Measurements from ENCODE around the gene FAAP20.

FAAP20 gene

GRCh38 chr1:2210084-2210653, 15.6 kb upstream of the FAAP20 start:
- no peak for DNase-seq (ENCODE audit: low spot score)

- no peak for DNase-seq (ENCODE audit: low spot score)
Observed at GRCh38 chr1:2209400-2210083, 15.0 kb upstream of the FAAP20 start.

- DNase-seq (ENCODE audit: low spot score), result no peak
Observed at GRCh38 chr1:2208309-2209239, 14.0 kb upstream of the FAAP20 start.

GRCh38 chr1:2206813-2207487, 12.4 kb upstream of the FAAP20 start:
- DNase-seq (ENCODE audit: low spot score), result no peak

- DNase-seq (ENCODE audit: low spot score), result peak; percentile 93
Observed at GRCh38 chr1:2205191-2205952, 10.8 kb upstream of the FAAP20 start.

GRCh38 chr1:2204415-2205190, 10.0 kb upstream of the FAAP20 start:
- no peak for DNase-seq (ENCODE audit: low spot score)

- DNase-seq (ENCODE audit: low spot score), result no peak
Observed at GRCh38 chr1:2203671-2204414, 9.3 kb upstream of the FAAP20 start.

- DNase-seq (ENCODE audit: low spot score), result no peak
Observed at GRCh38 chr1:2202843-2203601, 8.4 kb upstream of the FAAP20 start.

- no peak for DNase-seq (ENCODE audit: low spot score)
Observed at GRCh38 chr1:2202008-2202575, 7.5 kb upstream of the FAAP20 start.

GRCh38 chr1:2201062-2201461, 6.5 kb upstream of the FAAP20 start:
- no peak for DNase-seq (ENCODE audit: low spot score)

- DNase-seq (ENCODE audit: low spot score), result no peak
Observed at GRCh38 chr1:2200308-2200943, 5.9 kb upstream of the FAAP20 start.

- peak; percentile 84 for DNase-seq (ENCODE audit: low spot score)
Observed at GRCh38 chr1:2199042-2199810, 4.7 kb upstream of the FAAP20 start.

- peak; percentile 1 for DNase-seq (ENCODE audit: low spot score)
Observed at GRCh38 chr1:2198571-2198970, 4.0 kb upstream of the FAAP20 start.

GRCh38 chr1:2197707-2198165, 3.2 kb upstream of the FAAP20 start:
- DNase-seq (ENCODE audit: low spot score), result no peak

- DNase-seq (ENCODE audit: low spot score), result no peak
Observed at GRCh38 chr1:2196901-2197638, 2.5 kb upstream of the FAAP20 start.

GRCh38 chr1:2195785-2196184, 1.2 kb upstream of the FAAP20 start:
- DNase-seq (ENCODE audit: low spot score), result no peak

All from LoVo (cell line).